ENCODE data around the gene UGT1A4. TPM values are rescaled to one million over a fixed set of nuclear protein-coding genes. Genes with fewer than 3 reads are reported as not detected.
"Not testable (repeated sequence)": the region's sequence is repeated elsewhere in the genome, so short reads cannot be mapped to it uniquely, and the experiment has no call there.

The UGT1A4 gene
- total RNA-seq, 2 donors from 2014 or later = not detected

DNA sequence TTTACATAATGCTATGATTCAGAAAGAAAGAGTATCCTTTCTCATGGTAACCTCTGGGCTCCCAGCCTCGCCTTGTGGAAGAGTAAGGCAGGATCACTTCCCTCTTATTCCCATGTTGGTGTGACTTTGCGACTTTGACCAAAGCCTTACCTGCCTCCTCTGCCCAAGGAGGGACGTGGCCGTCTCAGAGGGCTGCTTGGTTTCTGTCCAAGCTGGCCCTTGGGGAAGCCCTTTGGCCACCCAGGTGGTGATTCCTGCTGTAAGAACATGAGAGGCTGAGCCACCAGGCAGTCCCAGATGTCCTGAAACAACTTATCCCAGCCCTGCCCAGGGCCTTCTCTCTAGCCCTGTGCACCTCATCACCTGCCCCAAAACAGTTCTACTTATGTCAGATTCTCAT is 19.8 kb upstream of the UGT1A4 start:
- TF ChIP-seq POLR2AphosphoS5 (IDR thresholded peaks at IDR 0.05) = no peak
- TF ChIP-seq, protein P1, sequence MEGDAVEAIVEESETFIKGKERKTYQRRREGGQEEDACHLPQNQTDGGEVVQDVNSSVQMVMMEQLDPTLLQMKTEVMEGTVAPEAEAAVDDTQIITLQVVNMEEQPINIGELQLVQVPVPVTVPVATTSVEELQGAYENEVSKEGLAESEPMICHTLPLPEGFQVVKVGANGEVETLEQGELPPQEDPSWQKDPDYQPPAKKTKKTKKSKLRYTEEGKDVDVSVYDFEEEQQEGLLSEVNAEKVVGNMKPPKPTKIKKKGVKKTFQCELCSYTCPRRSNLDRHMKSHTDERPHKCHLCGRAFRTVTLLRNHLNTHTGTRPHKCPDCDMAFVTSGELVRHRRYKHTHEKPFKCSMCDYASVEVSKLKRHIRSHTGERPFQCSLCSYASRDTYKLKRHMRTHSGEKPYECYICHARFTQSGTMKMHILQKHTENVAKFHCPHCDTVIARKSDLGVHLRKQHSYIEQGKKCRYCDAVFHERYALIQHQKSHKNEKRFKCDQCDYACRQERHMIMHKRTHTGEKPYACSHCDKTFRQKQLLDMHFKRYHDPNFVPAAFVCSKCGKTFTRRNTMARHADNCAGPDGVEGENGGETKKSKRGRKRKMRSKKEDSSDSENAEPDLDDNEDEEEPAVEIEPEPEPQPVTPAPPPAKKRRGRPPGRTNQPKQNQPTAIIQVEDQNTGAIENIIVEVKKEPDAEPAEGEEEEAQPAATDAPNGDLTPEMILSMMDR (IDR thresholded peaks at IDR 0.05) = no peak
- TF ChIP-seq POLR2A (IDR thresholded peaks at IDR 0.05) = no peak
- WGBS = 77% methylated on average over 4 of the region's 4 CpGs
- H3K27me3 ChIP-seq (replicated peaks; ENCODE audit: insufficient read depth) = no peaks in the 10 kb centered on the region
- H3K36me3 ChIP-seq = no peaks in the 10 kb centered on the region
- no peaks in the 10 kb centered on the region for H3K4me1 ChIP-seq (replicated peaks)
- intact Hi-C loops (cut with DNase I) = no loop called here
- no peak overlapping the region for H3K4me3 ChIP-seq
- no peak overlapping the region for H3K27ac ChIP-seq
- DNase-seq (ENCODE audit: low spot score) = no peak
- H3K9me3 ChIP-seq = no peaks in the 10 kb centered on the region

DNA sequence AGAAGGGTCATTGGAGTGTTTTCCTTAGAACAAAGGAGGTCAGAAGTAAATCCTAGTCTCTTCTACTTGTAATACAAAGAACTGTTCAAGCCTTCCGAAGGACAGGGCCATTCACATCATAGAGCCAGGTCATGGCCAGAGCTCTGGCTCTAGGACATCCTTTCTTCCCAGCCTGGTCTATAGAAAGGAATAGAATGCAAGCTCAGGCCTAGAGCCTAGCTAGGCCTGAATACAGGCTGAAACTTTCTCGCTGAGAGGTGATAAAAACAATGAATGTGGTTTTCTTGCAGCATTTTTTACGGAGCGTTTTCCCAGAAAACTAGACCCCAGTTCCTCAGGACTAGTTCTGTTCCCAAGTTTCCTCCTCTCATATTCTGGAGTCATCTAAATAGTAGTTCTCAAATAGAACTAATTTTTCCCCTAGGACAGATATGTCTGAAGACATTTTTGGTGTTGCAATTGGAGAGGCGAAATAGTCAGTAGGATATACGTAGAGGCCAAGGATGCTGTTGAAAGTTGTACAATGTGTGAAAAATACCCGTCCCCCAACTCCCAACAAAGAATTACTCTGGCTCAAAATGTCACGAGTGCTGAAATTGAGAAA is 19.0 kb upstream of the UGT1A4 start:
- 81% methylated on average over 8 of the region's 8 CpGs for WGBS
- no peaks in the 10 kb centered on the region for H3K9me3 ChIP-seq
- peak overlapping the region in 1 of 2 donors; percentile 31 for H3K27ac ChIP-seq
- no peak overlapping the region for H3K4me3 ChIP-seq
- intact Hi-C loops (cut with DNase I) = no loop called here
- TF ChIP-seq POLR2AphosphoS5 (IDR thresholded peaks at IDR 0.05) = no peak
- no peak for TF ChIP-seq POLR2A (IDR thresholded peaks at IDR 0.05)
- H3K36me3 ChIP-seq = no peaks in the 10 kb centered on the region
- DNase-seq (ENCODE audit: low spot score) = no peak
- H3K4me1 ChIP-seq (replicated peaks) = no peaks in the 10 kb centered on the region
- H3K27me3 ChIP-seq (replicated peaks; ENCODE audit: insufficient read depth) = no peaks in the 10 kb centered on the region

DNA sequence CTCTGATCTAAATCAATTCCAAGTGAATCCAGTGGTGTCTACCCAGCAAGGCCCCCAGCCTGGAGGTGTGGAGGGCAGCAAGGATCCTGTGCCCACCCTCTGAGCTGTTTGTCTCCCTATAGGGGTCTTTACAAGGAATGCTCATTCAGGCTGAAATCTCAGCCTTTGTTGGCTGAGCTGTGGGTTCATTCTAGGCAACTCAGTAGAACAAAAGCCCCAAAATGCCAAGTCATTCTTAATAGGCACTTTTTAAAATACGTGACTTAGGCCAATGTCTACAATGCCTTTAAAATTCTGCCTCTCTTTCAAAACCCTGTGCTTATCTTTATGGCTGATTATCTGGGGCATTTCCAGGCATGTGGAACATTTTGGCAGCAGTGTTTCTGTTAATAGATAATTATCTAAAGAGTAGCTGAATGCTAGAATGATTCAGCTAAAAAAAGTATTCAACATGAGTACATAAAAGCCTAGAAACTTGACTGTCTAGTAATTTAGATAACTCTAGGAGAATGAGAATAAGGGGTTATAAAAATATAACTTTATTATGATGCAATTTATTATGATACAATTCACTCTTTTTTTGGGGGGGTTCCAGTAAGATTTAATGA is 18.4 kb upstream of the UGT1A4 start:
- H3K4me3 ChIP-seq = no peak overlapping the region
- H3K27me3 ChIP-seq (replicated peaks; ENCODE audit: insufficient read depth) = no peaks in the 10 kb centered on the region
- 9% methylated on average over 1 of the region's 1 CpG for WGBS
- peak; percentile 78 for DNase-seq (ENCODE audit: low spot score)
- no peaks in the 10 kb centered on the region for H3K36me3 ChIP-seq
- intact Hi-C loops (cut with DNase I) = no loop called here
- peak overlapping the region in 1 of 2 donors; percentile 31 for H3K27ac ChIP-seq
- no peaks in the 10 kb centered on the region for H3K4me1 ChIP-seq (replicated peaks)
- TF ChIP-seq POLR2AphosphoS5 (IDR thresholded peaks at IDR 0.05) (peak; percentile 96), POLR2A (IDR thresholded peaks at IDR 0.05) (no peak)
- TF ChIP-seq, protein P1 (IDR thresholded peaks at IDR 0.05) = no peak
- no peaks in the 10 kb centered on the region for H3K9me3 ChIP-seq

DNA sequence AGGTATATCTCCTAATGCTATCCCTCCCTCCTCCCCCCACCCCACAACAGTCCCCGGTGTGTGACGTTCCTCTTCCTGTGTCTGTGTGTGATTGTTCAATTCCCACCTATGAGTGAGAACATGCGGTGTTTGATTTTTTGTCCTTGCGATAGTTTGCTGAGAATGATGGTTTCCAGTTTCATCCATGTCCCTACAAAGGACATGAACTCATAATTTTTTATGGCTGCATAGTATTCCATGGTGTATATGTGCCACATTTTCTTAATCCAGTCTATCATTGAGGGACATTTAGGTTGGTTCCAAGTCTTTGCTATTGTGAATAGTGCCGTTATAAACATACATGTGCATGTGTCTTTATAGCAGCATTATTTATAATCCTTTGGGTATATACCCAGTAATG is 17.7 kb upstream of the UGT1A4 start:
- H3K27me3 ChIP-seq (replicated peaks; ENCODE audit: insufficient read depth); H3K4me1 ChIP-seq (replicated peaks); DNase-seq (ENCODE audit: low spot score); H3K9me3 ChIP-seq; H3K4me3 ChIP-seq; H3K27ac ChIP-seq; H3K36me3 ChIP-seq; intact Hi-C loops (cut with DNase I): not testable (repeated sequence)
- 79% methylated on average over 5 of the region's 5 CpGs for WGBS

DNA sequence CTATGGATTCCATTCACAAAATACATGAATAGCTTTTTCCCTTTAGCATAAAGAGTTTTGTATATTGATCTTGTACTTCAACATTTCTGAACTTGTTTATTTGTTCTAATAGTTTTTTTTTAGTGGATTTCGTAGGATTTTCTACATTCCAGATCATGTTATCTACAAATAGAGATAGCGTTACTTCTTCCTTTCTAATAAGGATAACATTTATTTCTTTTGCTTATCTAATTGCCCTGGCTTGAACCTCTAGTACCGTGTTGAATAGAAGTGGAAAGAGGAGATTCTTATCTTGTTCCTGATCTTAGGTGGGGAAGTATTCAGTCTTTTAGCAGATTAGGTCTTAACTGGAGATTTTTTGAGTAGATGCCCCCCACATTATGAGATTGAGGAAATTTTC is 16.3 kb upstream of the UGT1A4 start:
- Histone ChIP-seq H3K27me3 (replicated peaks; ENCODE audit: insufficient read depth) (no peaks in the 10 kb centered on the region), H3K36me3 (no peaks in the 10 kb centered on the region), H3K4me1 (replicated peaks) (no peaks in the 10 kb centered on the region), H3K27ac (no peak overlapping the region), H3K9me3 (no peaks in the 10 kb centered on the region), H3K4me3 (no peak overlapping the region)
- WGBS = 57% methylated on average over 3 of the region's 3 CpGs
- no peak for TF ChIP-seq POLR2AphosphoS5 (IDR thresholded peaks at IDR 0.05)
- TF ChIP-seq POLR2A (IDR thresholded peaks at IDR 0.05) = no peak
- TF ChIP-seq, protein P1 (IDR thresholded peaks at IDR 0.05) = no peak
- intact Hi-C loops (cut with DNase I) = no loop called here
- DNase-seq (ENCODE audit: low spot score) = no peak
